Measurements from ENCODE around the gene CD2BP2.

CD2BP2 gene

DNA sequence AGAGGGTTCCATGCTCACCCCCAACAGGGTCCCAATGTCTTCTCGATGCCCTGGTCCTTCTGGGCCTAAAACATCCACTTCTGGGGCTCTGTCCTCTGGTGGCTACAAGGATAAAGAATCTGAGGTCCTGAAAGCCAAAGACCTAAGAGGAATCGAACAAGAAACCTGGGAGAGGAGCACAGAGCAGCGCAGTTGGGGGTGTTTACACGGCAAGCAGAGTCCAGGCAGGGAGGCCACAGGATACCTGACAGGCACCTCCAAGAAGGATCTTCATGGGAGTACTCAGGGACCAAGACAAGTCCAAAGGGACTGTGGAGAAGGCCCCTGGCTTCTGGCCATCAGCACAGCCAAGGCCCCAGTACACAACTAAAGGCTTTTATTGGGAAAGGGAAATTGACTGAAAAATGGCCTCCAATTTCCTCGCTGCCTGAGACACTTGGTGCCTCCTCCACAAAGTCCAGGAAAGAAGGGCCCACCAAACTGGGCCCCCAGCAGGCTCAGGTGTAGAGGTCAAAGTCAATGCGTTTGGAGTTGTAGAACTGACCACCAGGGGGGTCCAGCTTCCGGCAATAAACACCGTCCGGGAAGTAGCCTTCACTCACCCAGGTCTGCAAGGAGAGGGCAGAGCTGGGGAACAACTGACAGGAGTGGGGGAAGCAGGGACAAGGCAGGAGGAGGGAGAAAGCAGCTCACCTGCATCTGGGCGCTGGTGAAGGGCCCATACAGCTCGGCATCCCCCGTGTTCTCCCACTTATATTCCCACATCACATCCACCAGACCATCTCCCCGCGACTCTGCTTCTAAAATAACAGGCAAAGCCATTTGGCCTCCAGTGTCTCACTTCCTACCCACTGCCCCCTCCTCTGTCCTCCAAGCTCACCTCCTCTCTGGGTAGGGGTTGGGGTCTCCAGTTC is 2.4 kb downstream of the CD2BP2 start:
- TF ChIP-seq CTCF (IDR thresholded peaks at IDR 0.05) (0 out of 2 replicates have a peak, but pooled peaks have one; percentile 16), ZFX (IDR thresholded peaks at IDR 0.05; ENCODE audit: borderline replicate concordance) (no peak)
- no peak overlapping the region for H3K27ac ChIP-seq

DNA sequence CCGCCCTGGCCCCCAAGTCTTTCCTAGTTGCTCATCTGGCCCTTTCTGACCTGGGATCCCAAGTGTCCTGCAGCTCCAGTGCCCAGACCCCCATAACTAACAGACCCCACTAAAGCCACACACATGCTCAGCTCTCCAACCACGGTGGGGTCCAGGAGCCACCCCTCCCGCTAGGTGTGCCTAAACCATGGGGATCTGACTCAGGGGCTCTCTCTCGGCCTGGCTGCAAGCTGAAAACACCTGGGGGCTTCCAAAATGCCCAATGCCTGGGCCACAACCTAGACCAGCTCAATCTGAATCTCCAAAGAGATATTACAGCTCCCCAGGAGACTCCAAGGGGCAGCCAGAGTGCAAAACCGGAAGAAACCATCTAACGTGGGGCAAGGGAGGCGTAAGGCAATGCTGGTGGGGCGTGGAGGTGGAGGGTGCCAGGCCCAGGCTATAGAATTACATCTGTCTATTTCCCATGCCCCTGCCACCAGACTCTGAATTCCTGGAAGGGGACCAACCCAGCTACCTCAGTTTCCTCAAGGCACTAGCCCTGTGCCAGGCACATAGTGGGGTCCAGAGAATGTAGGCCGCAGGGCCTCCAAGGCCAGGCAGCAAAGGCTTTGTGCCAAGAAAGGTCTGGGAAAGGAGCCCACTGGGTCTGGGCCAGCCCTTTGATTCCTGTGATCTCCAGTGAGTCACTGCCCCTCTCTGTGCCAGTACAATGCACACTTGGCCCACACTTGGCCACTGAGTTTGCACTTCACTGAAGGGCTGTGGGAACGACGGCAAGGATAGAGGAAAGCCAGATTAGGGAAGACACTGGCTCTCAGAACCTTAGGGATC is 3.3 kb downstream of the CD2BP2 start:
- H3K27ac ChIP-seq = no peak overlapping the region
- TF ChIP-seq CTCF (IDR thresholded peaks at IDR 0.05) = no peak
- TF ChIP-seq ZFX (IDR thresholded peaks at IDR 0.05; ENCODE audit: borderline replicate concordance) = no peak

DNA sequence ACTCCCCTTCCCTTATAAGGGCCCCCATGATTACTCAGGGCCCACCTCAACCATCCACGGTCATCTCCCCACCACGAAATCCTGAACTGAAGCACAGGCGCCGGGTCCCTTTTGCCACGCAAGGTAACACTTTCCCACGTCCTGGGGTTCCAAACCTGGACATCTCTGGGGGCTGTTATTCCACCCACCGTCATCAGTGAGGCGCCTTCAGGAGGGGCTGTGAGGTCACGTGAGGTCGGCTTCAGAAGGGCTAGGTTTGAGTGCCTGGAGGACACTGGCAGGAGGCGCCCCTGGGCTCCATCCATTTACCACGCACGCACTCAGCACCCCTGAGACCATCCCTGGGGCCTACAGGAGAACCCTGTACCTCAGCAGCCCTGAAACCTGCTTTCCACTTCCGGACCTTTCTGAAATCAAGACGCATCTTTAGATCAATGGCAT is 4.1 kb downstream of the CD2BP2 start:
- TF ChIP-seq CTCF (IDR thresholded peaks at IDR 0.05) = no peak
- TF ChIP-seq ZFX (IDR thresholded peaks at IDR 0.05; ENCODE audit: borderline replicate concordance) = no peak
- H3K27ac ChIP-seq = no peak overlapping the region

GRCh38 chr16:30350134-30350871 is 4.8 kb downstream of the CD2BP2 start:
- TF ChIP-seq CTCF (IDR thresholded peaks at IDR 0.05) = no peak
- TF ChIP-seq ZFX (IDR thresholded peaks at IDR 0.05; ENCODE audit: borderline replicate concordance) = no peak
- H3K27ac ChIP-seq = no peak overlapping the region

GRCh38 chr16:30349675-30350074 is 5.4 kb downstream of the CD2BP2 start:
- no peak for TF ChIP-seq ZFX (IDR thresholded peaks at IDR 0.05; ENCODE audit: borderline replicate concordance)
- H3K27ac ChIP-seq = no peak overlapping the region

DNA sequence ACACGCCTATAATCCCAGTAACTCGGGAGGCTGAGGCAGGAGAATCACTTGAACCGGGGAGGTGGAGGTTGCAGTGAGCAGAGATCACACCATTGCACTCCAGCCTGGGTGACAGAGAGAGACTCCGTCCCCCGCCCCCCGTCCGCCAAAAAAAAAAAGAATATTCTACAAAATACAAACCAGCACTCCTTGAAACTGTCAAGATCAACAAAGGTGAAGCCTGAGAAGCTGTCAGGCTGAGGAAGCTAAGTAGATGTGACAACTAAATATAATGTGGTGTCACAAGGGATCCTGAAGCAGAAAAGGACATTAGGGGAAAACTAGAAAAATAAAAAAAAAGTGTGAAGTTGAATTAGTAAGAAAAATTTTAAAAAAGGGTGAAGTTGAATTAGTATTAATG is 6.2 kb downstream of the CD2BP2 start:
- no peak overlapping the region for H3K27ac ChIP-seq
- TF ChIP-seq CTCF (IDR thresholded peaks at IDR 0.05) (no peak), ZFX (IDR thresholded peaks at IDR 0.05; ENCODE audit: borderline replicate concordance) (no peak)

- TF ChIP-seq ZFX (IDR thresholded peaks at IDR 0.05; ENCODE audit: borderline replicate concordance) (no peak), CTCF (IDR thresholded peaks at IDR 0.05) (no peak)
- H3K27ac ChIP-seq = no peak overlapping the region
Observed at GRCh38 chr16:30348113-30348512, 7.0 kb downstream of the CD2BP2 start.

All from 22Rv1 (cell line).